ENCODE results near the gene VAPB.
"Not testable (repeated sequence)": the region's sequence is repeated elsewhere in the genome, so short reads cannot be mapped to it uniquely, and the experiment has no call there.

- not testable (repeated sequence) for TF ChIP-seq EZH2 (IDR thresholded peaks at IDR 0.05; ENCODE audit: borderline replicate concordance, control insufficient read depth, low read depth, low read length); POLR2AphosphoS2 (IDR thresholded peaks at IDR 0.05; ENCODE audit: low read depth, low read length); RAD21 (IDR thresholded peaks at IDR 0.05; ENCODE audit: insufficient read depth, low read depth, low read length); NBN (IDR thresholded peaks at IDR 0.05); BACH1 (IDR thresholded peaks at IDR 0.05; ENCODE audit: borderline replicate concordance); NR2C2 (IDR thresholded peaks at IDR 0.05; ENCODE audit: borderline replicate concordance, control insufficient read depth, insufficient read length, low read depth); NRF1 (conservative IDR thresholded peaks at IDR 0.05; ENCODE audit: low read depth, low read length); IRF5 (IDR thresholded peaks at IDR 0.05; ENCODE audit: borderline replicate concordance); MYC (IDR thresholded peaks at IDR 0.05; ENCODE audit: insufficient read depth, insufficient read length, insufficient replicate concordance, low read length, severe bottlenecking); NFYA (IDR thresholded peaks at IDR 0.05; ENCODE audit: borderline replicate concordance, low read depth, low read length); ZNF622 (IDR thresholded peaks at IDR 0.05); CEBPZ (IDR thresholded peaks at IDR 0.05; ENCODE audit: low read depth, low read length)
- TF ChIP-seq, protein P1, sequence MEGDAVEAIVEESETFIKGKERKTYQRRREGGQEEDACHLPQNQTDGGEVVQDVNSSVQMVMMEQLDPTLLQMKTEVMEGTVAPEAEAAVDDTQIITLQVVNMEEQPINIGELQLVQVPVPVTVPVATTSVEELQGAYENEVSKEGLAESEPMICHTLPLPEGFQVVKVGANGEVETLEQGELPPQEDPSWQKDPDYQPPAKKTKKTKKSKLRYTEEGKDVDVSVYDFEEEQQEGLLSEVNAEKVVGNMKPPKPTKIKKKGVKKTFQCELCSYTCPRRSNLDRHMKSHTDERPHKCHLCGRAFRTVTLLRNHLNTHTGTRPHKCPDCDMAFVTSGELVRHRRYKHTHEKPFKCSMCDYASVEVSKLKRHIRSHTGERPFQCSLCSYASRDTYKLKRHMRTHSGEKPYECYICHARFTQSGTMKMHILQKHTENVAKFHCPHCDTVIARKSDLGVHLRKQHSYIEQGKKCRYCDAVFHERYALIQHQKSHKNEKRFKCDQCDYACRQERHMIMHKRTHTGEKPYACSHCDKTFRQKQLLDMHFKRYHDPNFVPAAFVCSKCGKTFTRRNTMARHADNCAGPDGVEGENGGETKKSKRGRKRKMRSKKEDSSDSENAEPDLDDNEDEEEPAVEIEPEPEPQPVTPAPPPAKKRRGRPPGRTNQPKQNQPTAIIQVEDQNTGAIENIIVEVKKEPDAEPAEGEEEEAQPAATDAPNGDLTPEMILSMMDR (IDR thresholded peaks at IDR 0.05 in 2 of 3, conservative IDR thresholded peaks at IDR 0.05 in 1 of 3; ENCODE audit: control insufficient read depth in 2 of 3, extremely low read depth in 1 of 3, insufficient read depth in 1 of 3, low read depth in 3 of 3, low read length in 3 of 3), result not testable (repeated sequence)
- TF ChIP-seq, protein P2, sequence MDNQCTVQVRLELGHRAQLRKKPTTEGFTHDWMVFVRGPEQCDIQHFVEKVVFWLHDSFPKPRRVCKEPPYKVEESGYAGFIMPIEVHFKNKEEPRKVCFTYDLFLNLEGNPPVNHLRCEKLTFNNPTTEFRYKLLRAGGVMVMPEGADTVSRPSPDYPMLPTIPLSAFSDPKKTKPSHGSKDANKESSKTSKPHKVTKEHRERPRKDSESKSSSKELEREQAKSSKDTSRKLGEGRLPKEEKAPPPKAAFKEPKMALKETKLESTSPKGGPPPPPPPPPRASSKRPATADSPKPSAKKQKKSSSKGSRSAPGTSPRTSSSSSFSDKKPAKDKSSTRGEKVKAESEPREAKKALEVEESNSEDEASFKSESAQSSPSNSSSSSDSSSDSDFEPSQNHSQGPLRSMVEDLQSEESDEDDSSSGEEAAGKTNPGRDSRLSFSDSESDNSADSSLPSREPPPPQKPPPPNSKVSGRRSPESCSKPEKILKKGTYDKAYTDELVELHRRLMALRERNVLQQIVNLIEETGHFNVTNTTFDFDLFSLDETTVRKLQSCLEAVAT (IDR thresholded peaks at IDR 0.05), result not testable (repeated sequence)
Observed at GRCh38 chr20:58414786-58415185, 25.8 kb downstream of the VAPB start.
